Esophagus muscularis mucosa (tissue), 4 donors: ENCODE measurements around the gene C2orf69. TPM values are rescaled to one million over a fixed set of nuclear protein-coding genes. Genes with fewer than 3 reads are reported as not detected.

Source experiments
- DNase-seq: peaks from one replicate; pipeline ENCODE4 v3.0.0-alpha.2; 2017; ENCODE audit errors: extremely low spot score
- H3K27ac ChIP-seq, 4 donors: fragments of 200-600 bp; sonication (generic); replicated peaks in 1 of 4; 1 replicate in 3 of 4; 2 replicates in 1 of 4; pipeline ENCODE4 v1.5.1; 2016 to 2019; ENCODE audit warnings: mild to moderate bottlenecking in 1 of 4
- H3K27me3 ChIP-seq, 4 donors: fragments of 200-600 bp; sonication (generic); one replicate each; pipeline versions ENCODE4 v1.5.1 to v1.6.0; 2016 to 2019
- H3K36me3 ChIP-seq, 4 donors: fragments of 200-600 bp; sonication (generic); one replicate each; pipeline ENCODE4 v1.5.1; 2016 to 2019
- H3K4me1 ChIP-seq, 4 donors: fragments of 200-600 bp; sonication (generic); one replicate each; pipeline ENCODE4 v1.5.1; 2016 to 2019
- H3K4me3 ChIP-seq, 4 donors: fragments of 200-600 bp; sonication (generic); 1 replicate in 2 of 4; 2 replicates in 2 of 4; pipeline ENCODE4 v1.5.1; 2016 to 2019; ENCODE audit warnings: mild to moderate bottlenecking in 4 of 4, moderate library complexity in 1 of 4
- H3K9me3 ChIP-seq, 4 donors: fragments of 200-600 bp; sonication (generic); 1 replicate in 3 of 4; 2 replicates in 1 of 4; pipeline ENCODE4 v1.5.1; 2016 to 2019
- EP300 ChIP-seq: sonication (generic); formaldehyde crosslinking; IDR thresholded peaks from one replicate; pipeline ENCODE4 v1.6.1; 2017; ENCODE audit warnings: antibody characterized with exemption
- POLR2A ChIP-seq: fragments of 450-650 bp; IDR thresholded peaks from one replicate; pipeline ENCODE4 v1.6.1; 2017; ENCODE audit warnings: antibody characterized with exemption, moderate library complexity, mild to moderate bottlenecking, low read depth
- POLR2AphosphoS5 ChIP-seq, 2 donors: sonication (generic); formaldehyde crosslinking; IDR thresholded peaks; one replicate each; pipeline ENCODE4 v1.6.1; 2017; ENCODE audit warnings: antibody characterized with exemption in 2 of 2
- WGBS: methylation state at CpG from one replicate; pipeline ENCODE4 v1.1.5; 2018; 5-methylcytosine and 5-hydroxymethylcytosine counted together
- intact Hi-C: fragments of 100-400 bp; cut with DNase I; formaldehyde crosslinking; loops from one replicate; pipeline ENCODE4 v1.15.1; 2023
- total RNA-seq, 4 donors: library from RNA; depleted of rRNA; stranded (reverse); fragments of >200 nt; gene quantifications; one replicate each; pipeline versions ENCODE4 v1.1.0 to v1.2.1, GENCODE V29; 2016
- TF ChIP-seq, protein P1 (sequence below), 3 experiments: fragments of 200-600 bp in 2 of 3; fragments of 450-650 bp in 1 of 3; sonication (generic) in 2 of 3; IDR thresholded peaks; one replicate each; pipeline ENCODE4 v1.5.1; 2017 to 2019; ENCODE audit warnings: antibody characterized with exemption in 3 of 3, mild to moderate bottlenecking in 2 of 3, moderate library complexity in 1 of 3

The C2orf69 gene
- total RNA-seq, 4 donors from 2014 or later, result 10.4 to 15.0 (median 12.0) TPM

DNA sequence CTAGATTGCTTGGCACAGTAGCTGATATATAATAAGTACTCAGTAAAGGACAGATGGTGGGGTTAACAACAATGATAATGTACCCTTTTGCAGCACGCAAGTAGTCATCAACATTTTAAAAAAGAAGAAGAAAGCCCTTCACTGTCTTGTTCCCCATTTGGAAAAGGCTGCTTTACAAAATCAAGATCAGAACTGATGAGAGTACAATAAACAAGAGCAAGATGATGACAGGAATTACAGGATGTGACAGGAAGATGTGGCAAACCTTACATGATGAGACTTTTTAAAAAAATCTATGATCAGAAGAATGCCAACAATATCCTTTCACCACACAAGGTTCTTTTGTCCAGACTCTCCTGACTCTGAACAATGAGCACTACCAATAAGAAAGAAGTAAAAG, 35.1 kb downstream of the C2orf69 start:
- Histone ChIP-seq H3K4me3 (no peak overlapping the region), H3K27me3 (no peaks in the 10 kb centered on the region), H3K9me3 (no peaks in the 10 kb centered on the region), H3K36me3 (peaks cover 7 to 82% (median 37%) of the 10 kb centered on the region in 4 donors), H3K27ac (no peak overlapping the region), H3K4me1 (no peaks in the 10 kb centered on the region)
- intact Hi-C loops, result no loop called here
- 87% methylated on average over 1 of the region's 1 CpG for WGBS
- no peak for TF ChIP-seq POLR2A
- TF ChIP-seq POLR2AphosphoS5 (IDR thresholded peaks at IDR 0.05), result no peak
- no peak for DNase-seq

DNA sequence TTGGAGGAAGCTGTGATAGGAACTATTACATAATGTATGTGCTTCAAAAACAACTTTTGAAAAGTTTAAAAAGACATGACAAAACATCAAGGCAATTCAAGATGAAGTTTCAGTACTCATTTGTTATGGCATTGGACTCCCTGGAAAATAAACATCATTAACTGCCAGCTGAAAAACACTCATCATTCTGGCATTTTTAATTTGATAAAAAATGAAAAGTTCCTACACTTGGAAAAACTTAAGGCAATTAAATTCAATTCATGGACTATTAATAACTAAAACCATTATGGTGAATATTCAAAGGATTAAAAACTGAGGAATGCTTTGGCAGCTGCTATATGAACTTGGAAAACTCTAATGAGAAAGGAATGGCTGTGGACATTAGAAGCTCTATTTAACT, 35.7 kb downstream of the C2orf69 start:
- peaks cover 5 to 75% (median 37%) of the 10 kb centered on the region in 4 donors for H3K36me3 ChIP-seq
- H3K9me3 ChIP-seq, result no peaks in the 10 kb centered on the region

DNA sequence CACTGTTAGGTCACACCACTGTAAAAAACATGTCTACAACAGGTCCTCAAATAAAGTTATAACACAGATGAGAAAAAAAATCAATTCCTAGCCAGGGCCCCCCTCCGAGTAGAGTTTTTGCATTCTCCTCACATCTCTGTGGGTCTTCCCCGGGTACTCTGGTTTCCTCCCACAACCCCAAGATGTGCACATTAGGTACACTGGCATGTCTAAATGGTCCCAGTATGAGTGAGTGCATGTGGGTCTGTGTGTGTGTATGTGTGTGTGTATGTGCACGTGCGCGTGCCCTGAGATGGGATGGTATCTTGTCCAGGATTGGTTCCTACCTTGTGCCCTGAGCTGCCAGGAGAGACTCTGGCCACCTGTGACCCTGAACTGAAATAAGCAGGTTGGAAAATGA, 39.3 kb downstream of the C2orf69 start:
- H3K4me1 ChIP-seq, result peaks cover 10 to 24% (median 22%) of the 10 kb centered on the region in 4 donors
- H3K27ac ChIP-seq, result no peak overlapping the region
- H3K4me3 ChIP-seq, result no peak overlapping the region
- H3K27me3 ChIP-seq, result no peaks in the 10 kb centered on the region
- TF ChIP-seq POLR2AphosphoS5 (IDR thresholded peaks at IDR 0.05) (no peak), EP300 (no peak), POLR2A (no peak)
- TF ChIP-seq, protein P1, sequence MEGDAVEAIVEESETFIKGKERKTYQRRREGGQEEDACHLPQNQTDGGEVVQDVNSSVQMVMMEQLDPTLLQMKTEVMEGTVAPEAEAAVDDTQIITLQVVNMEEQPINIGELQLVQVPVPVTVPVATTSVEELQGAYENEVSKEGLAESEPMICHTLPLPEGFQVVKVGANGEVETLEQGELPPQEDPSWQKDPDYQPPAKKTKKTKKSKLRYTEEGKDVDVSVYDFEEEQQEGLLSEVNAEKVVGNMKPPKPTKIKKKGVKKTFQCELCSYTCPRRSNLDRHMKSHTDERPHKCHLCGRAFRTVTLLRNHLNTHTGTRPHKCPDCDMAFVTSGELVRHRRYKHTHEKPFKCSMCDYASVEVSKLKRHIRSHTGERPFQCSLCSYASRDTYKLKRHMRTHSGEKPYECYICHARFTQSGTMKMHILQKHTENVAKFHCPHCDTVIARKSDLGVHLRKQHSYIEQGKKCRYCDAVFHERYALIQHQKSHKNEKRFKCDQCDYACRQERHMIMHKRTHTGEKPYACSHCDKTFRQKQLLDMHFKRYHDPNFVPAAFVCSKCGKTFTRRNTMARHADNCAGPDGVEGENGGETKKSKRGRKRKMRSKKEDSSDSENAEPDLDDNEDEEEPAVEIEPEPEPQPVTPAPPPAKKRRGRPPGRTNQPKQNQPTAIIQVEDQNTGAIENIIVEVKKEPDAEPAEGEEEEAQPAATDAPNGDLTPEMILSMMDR (IDR thresholded peaks at IDR 0.05), result no peak
- H3K36me3 ChIP-seq, result peaks cover 5 to 40% (median 25%) of the 10 kb centered on the region in 4 donors
- DNase-seq, result no peak
- no peaks in the 10 kb centered on the region for H3K9me3 ChIP-seq
- 92% methylated on average over 5 of the region's 5 CpGs for WGBS
- intact Hi-C loops, result no loop called here

More for the DNA sequence above, 35.7 kb downstream of the C2orf69 start:
- Histone ChIP-seq H3K4me3 (no peak overlapping the region), H3K27ac (no peak overlapping the region), H3K4me1 (no peaks in the 10 kb centered on the region), H3K27me3 (no peaks in the 10 kb centered on the region)
- intact Hi-C loops, result no loop called here
- TF ChIP-seq POLR2A (no peak), POLR2AphosphoS5 (IDR thresholded peaks at IDR 0.05) (no peak), EP300 (no peak)
- TF ChIP-seq, protein P1 (IDR thresholded peaks at IDR 0.05), result no peak
- DNase-seq, result no peak

DNA sequence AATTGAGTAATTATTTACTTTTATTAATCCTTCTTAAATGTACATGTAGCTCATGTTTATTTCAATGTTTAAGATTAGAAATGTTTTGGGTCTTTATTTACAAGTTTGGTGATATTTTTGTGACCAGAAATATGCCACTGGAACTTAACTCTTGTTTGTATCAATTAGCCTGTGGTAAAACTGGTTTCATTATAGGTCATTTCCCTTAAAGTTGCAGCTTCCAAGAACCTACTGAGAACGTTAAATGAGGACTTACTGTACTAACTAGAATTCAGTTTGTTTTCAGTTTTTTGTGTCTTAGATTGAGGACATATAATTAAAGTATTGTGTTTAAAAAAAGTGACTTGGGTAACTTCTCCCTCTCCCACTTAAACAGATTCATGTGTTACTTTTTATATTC, 39.9 kb downstream of the C2orf69 start:
- Histone ChIP-seq H3K27ac (no peak overlapping the region), H3K27me3 (no peaks in the 10 kb centered on the region), H3K36me3 (peaks cover 5 to 33% (median 19%) of the 10 kb centered on the region in 4 donors), H3K9me3 (no peaks in the 10 kb centered on the region), H3K4me3 (no peak overlapping the region), H3K4me1 (peaks cover 10 to 24% (median 22%) of the 10 kb centered on the region in 4 donors)
- DNase-seq, result no peak
- 67% methylated on average over 1 of the region's 1 CpG for WGBS
- no peak for TF ChIP-seq EP300
- intact Hi-C loops, result no loop called here

DNA sequence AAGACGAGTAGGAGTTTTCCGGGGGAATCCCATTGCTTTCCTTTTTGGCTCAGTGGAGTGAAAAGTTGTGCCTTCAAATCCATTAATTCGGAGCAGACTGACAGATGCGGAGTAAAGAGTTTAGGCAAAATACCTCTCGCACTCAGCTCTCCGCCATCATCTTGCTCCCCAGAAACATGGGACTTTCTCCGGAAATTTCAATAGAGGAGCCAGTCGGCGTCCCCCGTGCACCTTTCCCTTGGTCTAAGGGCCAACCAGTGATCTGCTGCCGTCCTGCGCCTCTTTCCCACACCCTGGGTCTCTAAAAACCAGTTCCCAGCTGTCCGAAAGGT, 43.9 kb downstream of the C2orf69 start:
- DNase-seq, result no peak
- H3K4me3 ChIP-seq, result peak overlapping the region; percentile 71 to 96 (median 84)
- intact Hi-C loops, result no loop called here

More for the DNA sequence above, 43.9 kb downstream of the C2orf69 start:
- TF ChIP-seq POLR2A (no peak), EP300 (no peak), POLR2AphosphoS5 (IDR thresholded peaks at IDR 0.05) (no peak)
- TF ChIP-seq, protein P1 (IDR thresholded peaks at IDR 0.05), result no peak
- peaks cover 3 to 31% (median 12%) of the 10 kb centered on the region in 4 donors for H3K36me3 ChIP-seq
- WGBS, result 0% methylated on average over 13 of the region's 13 CpGs
- peaks cover 23 to 55% (median 48%) of the 10 kb centered on the region in 4 donors for H3K4me1 ChIP-seq
- H3K27me3 ChIP-seq, result no peaks in the 10 kb centered on the region
- no peaks in the 10 kb centered on the region for H3K9me3 ChIP-seq
- H3K27ac ChIP-seq, result peak overlapping the region; percentile 84 to 92 (median 90)
